ENCODE data around the gene SLAMF1.

SLAMF1 gene

GRCh38 chr1:160581961-160582360 lies 64.9 kb downstream of the SLAMF1 start:
- TF ChIP-seq CTCF (conservative IDR thresholded peaks at IDR 0.05; ENCODE audit: low read depth, low read length) = no peak
- no peak for DNase-seq (ENCODE audit: low read depth)
- H3K4me3 ChIP-seq (ENCODE audit: low read depth, low read length) = no peak overlapping the region

GRCh38 chr1:160580221-160580812 lies 66.5 kb downstream of the SLAMF1 start:
- no peak overlapping the region for H3K4me3 ChIP-seq (ENCODE audit: low read depth, low read length)
- no peak for DNase-seq (ENCODE audit: low read depth)
- no peak for TF ChIP-seq CTCF (conservative IDR thresholded peaks at IDR 0.05; ENCODE audit: low read depth, low read length)

GRCh38 chr1:160579216-160579701 lies 67.6 kb downstream of the SLAMF1 start, which contains the start of gene CD84:
Gene CD84 (minus strand): TSS chr1:160579496. CDS start chr1:160579437, 59 bp downstream.
- DNase-seq (ENCODE audit: low read depth) = no peak
- no peak within 1 kb of the TSS for H3K4me3 ChIP-seq (ENCODE audit: low read depth, low read length)
- no peak for TF ChIP-seq CTCF (conservative IDR thresholded peaks at IDR 0.05; ENCODE audit: low read depth, low read length)

- no peak for DNase-seq (ENCODE audit: low read depth)
These were observed 68.2 kb downstream of the SLAMF1 start for GRCh38 chr1:160578525-160579191.

GRCh38 chr1:160578175-160578524 lies 68.7 kb downstream of the SLAMF1 start:
- TF ChIP-seq CTCF (conservative IDR thresholded peaks at IDR 0.05; ENCODE audit: low read depth, low read length) = no peak
- DNase-seq (ENCODE audit: low read depth) = no peak
- H3K4me3 ChIP-seq (ENCODE audit: low read depth, low read length) = no peak overlapping the region

More at GRCh38 chr1:160578525-160579191, 68.2 kb downstream of the SLAMF1 start:
- H3K4me3 ChIP-seq (ENCODE audit: low read depth, low read length) = no peak overlapping the region
- TF ChIP-seq CTCF (conservative IDR thresholded peaks at IDR 0.05; ENCODE audit: low read depth, low read length) = no peak

- no peak for DNase-seq (ENCODE audit: low read depth)
- no peak for TF ChIP-seq CTCF (conservative IDR thresholded peaks at IDR 0.05; ENCODE audit: low read depth, low read length)
- H3K4me3 ChIP-seq (ENCODE audit: low read depth, low read length) = no peak overlapping the region
These were observed 69.2 kb downstream of the SLAMF1 start for GRCh38 chr1:160577671-160578070.

- DNase-seq (ENCODE audit: low read depth) = no peak
- no peak for TF ChIP-seq CTCF (conservative IDR thresholded peaks at IDR 0.05; ENCODE audit: low read depth, low read length)
- H3K4me3 ChIP-seq (ENCODE audit: low read depth, low read length) = no peak overlapping the region
These were observed 70.0 kb downstream of the SLAMF1 start for GRCh38 chr1:160576884-160577283.

Data from choroid plexus epithelial cell (primary cell).